Upper lobe of left lung (tissue), 4 donors: ENCODE measurements around the gene GULP1.

Source experiments
- CTCF ChIP-seq, 6 experiments: fragments of 450-650 bp in 4 of 6; fragments of 200-600 bp in 2 of 6; sonication (generic) in 2 of 6; IDR thresholded peaks; one replicate each; pipeline ENCODE4 v1.5.1; 2016 to 2019; ENCODE audit warnings: antibody characterized with exemption in 6 of 6
- EP300 ChIP-seq, 4 donors: sonication (generic); formaldehyde crosslinking; IDR thresholded peaks; one replicate each; pipeline ENCODE4 v1.5.1; 2017; ENCODE audit warnings: antibody characterized with exemption in 4 of 4, control low read depth in 2 of 4
- POLR2A ChIP-seq, 4 donors: fragments of 450-650 bp; IDR thresholded peaks; one replicate each; pipeline ENCODE4 v1.5.1; 2016 to 2017; ENCODE audit warnings: antibody characterized with exemption in 4 of 4, mild to moderate bottlenecking in 2 of 4
- POLR2AphosphoS5 ChIP-seq, 2 donors: sonication (generic); formaldehyde crosslinking; IDR thresholded peaks; one replicate each; pipeline ENCODE4 v1.5.1; 2017; ENCODE audit warnings: antibody characterized with exemption in 2 of 2

GRCh38 chr2:188364033-188364630, 72.5 kb downstream of the GULP1 start:
- TF ChIP-seq CTCF (IDR thresholded peaks at IDR 0.05) = no peak
- TF ChIP-seq EP300 (IDR thresholded peaks at IDR 0.05) = no peak
- no peak for TF ChIP-seq POLR2A (IDR thresholded peaks at IDR 0.05)
- no peak for TF ChIP-seq POLR2AphosphoS5 (IDR thresholded peaks at IDR 0.05)
